Measurements from ENCODE around the gene IGLL5. TPM values are rescaled to one million over a fixed set of nuclear protein-coding genes. Genes with fewer than 3 reads are reported as not detected.

IGLL5 gene
- total RNA-seq, 1 experiment from 2014 or later, result not detected

DNA sequence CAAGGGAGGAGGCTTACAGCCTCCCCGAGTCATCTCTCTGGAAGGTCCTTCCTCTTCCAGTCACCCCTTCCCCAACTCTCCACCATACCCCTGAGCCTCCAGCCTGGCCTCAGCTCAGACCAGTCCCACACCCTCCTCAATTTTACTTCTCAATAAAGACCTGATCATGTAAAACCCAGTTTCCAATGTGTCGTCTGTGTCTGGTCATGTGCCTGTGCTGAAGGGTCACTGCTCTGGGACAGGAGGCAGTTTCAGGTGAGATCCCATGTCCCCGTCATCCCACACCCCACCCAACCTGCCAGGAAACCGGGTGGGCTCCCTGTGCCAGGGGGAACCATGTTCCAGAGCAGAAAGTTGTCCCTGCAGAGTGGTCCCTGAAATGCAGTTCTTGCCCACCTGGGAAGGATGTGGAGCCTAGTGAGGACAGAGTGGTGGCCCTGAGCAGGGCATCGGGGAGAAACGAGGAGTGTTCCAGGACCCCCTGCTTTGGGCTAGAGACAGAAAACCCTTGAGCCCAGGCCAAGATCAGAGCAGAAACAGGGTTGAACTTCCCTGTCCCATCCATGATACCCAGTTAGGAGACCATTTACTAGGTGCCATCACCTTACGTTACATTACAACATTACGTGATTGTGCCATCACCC, 19.4 kb downstream of the IGLL5 start:
- in situ Hi-C loops (cut with HindIII; ENCODE audit: low pct_unique_long_range_greater_than_20kb, low sequenced_read_pairs), result no loop called here
- no peak for DNase-seq (ENCODE audit: low read depth, low spot score)

DNA sequence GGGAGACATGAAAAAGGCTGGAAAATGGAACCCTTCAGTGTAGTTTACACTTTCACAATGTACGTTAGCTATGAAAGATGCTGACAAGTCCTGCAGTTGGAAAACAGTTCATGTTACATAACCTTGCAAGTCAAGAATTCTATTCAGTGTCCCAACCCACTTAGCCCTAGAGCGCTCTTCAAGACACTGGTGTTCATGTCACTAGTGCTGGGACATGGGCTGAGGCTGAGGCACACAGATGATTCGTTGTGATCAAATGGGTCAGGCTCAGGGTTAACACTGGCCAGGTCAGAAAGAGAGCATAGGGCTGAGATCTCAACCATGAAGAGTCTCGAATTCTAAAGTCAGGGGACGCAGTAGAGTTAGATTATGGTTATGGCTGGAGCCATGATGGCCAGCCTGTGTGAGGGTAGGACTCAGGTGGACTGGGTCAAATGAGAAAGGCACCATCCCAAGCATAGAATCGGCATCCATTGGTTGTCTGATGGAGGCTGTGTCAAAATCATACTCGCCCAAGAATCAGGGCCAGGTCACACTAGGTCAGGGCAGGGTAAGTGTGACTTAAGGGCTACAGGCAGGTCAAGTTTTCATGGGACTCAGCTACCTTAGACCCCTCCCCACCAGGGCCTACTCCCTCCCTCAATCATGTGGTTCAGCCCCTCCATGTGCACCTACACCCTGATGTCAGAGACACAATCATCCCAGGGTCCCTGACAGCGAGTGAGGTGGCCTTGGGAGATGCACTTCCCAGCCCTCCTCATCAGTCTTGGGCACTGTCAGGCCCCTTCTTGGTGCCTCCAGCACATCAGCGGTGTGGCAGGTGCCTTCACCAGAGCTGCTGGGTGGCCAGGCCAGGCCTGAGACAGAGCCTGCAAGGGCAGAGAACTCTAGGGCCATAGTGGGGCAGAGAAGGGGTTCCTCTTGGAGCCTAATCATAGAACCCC, 20.2 kb downstream of the IGLL5 start:
- in situ Hi-C loops (cut with HindIII; ENCODE audit: low pct_unique_long_range_greater_than_20kb, low sequenced_read_pairs), result no loop called here

DNA sequence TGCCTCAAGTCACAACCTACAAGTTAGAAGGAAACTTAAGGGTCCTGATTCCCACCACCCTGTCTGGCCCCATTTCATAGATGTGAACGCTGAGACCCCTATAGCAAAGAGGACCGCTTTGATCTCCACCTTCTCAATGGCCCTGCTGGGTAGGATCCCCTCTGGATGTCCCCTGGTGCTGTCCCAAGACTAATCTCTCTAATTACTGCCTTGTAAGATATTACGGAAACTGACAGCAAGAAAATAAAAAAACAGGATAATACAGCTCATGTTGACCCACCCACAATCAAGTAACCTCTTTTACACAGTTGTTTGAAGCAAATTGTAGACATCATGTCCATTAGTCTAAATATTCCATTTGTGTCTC, 20.9 kb downstream of the IGLL5 start:
- in situ Hi-C loops (cut with HindIII; ENCODE audit: low pct_unique_long_range_greater_than_20kb, low sequenced_read_pairs), result no loop called here
- no peak for DNase-seq (ENCODE audit: low read depth, low spot score)

More for the DNA sequence above, 20.2 kb downstream of the IGLL5 start:
- no peak for DNase-seq (ENCODE audit: low read depth, low spot score)

DNA sequence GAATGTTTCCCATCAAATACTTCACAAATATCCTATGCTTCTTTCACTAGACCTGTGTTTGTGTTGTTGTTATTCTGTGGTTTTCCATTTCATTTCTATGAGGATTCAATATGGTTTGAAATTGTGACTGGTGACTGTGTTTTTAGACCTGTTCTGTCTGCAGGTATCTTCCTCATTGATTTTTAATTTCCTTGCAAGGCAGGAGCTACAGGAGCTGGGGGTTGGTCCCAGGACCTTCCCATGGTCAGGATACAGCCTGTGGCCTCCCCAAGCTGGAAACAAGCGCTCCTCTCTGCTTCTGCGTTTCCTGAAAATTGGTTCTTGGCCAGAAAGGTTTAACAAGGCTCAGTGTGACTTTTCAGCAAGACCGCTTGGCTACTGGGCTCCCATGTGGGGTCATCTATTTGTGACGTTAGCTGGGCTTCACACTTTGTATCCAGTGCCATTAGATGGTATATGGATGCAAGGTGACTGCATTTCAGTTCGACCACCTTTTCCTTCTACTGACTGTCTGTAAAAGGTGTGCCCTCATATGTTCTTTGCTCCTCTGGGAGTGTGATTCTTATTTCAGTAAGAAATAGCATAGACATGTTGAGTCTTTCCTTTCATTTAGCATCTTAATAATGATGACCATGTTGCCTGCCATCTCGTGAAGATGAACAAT, 21.5 kb downstream of the IGLL5 start:
- DNase-seq (ENCODE audit: low read depth, low spot score), result no peak
- in situ Hi-C loops (cut with HindIII; ENCODE audit: low pct_unique_long_range_greater_than_20kb, low sequenced_read_pairs), result no loop called here

DNA sequence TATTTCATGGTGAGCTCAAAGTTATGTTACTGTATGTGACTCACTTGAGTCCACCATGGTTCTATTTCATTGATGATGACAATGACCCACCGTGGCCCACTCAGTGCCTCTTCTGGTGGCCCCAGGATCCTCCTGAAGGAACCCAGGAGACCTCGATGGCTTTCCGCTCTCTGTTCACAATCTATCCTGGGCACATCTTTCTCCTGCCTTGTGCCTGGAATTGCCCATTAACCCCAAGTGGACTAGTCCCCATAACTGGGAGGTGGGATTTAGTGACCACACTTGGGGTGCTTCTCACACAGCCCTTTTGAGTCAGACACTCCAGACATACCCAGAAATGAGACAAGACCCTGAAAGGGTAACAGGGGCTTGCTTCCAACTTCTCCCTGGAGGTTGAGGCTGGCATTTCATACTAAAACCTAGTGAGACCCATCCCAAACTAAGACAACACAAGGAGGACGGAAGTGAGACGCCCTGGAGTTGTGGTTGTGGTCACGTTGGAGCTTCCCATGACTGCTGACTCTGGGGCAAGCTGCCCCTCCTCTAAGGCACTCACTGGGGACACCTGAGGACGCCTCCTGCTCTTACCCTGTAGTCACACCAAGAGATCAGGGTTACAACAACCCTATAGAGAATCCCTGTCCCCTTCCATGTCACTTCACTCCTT, 22.1 kb downstream of the IGLL5 start:
- in situ Hi-C loops (cut with HindIII; ENCODE audit: low pct_unique_long_range_greater_than_20kb, low sequenced_read_pairs), result no loop called here
- no peak for DNase-seq (ENCODE audit: low read depth, low spot score)

DNA sequence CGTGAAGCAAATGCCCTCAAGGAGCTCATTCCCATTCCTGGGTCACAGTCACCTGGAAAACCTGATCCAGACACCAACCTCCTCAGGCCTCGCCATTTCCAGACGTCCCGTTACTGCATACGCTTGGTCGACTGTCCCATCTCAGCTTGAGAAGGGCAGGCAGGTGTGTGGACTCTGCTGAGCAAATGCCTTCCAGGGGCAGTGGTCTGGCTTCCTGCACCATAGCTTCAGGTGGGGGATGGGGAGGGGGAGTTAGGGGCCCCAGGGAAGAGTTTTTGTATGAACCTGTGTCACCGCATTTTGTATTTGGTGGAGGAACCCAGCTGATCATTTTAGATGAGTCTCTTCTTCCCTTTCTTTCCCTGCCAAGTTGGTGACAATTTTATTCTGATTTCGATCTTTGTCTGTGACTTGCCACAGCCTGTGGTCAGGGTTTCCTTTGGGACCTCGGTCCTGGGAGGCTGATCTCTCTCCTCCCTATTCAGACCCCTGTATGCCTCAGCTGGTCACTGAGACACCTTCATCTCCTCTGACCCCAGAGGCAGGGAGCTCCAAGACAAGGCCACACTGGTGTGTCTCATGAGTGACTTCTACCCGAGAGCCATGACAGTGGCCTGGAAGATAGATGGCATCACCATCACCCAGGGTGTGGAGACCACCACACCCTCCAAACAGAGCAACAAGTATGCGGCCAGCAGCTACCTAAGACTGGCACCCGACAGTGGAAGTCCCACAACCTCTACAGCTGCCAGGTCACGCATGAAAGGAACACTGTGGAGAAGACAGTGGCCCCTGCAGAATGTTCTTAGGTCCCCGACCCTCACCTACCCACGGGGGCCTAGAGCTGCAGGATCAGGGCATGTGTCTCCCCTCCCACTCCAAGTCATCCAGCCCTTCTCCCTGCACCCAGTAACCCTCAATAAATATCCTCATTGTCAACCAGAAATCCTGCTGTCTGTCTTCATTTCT, 22.9 kb downstream of the IGLL5 start:
- DNase-seq (ENCODE audit: low read depth, low spot score), result no peak
- in situ Hi-C loops (cut with HindIII; ENCODE audit: low pct_unique_long_range_greater_than_20kb, low sequenced_read_pairs), result no loop called here

DNA sequence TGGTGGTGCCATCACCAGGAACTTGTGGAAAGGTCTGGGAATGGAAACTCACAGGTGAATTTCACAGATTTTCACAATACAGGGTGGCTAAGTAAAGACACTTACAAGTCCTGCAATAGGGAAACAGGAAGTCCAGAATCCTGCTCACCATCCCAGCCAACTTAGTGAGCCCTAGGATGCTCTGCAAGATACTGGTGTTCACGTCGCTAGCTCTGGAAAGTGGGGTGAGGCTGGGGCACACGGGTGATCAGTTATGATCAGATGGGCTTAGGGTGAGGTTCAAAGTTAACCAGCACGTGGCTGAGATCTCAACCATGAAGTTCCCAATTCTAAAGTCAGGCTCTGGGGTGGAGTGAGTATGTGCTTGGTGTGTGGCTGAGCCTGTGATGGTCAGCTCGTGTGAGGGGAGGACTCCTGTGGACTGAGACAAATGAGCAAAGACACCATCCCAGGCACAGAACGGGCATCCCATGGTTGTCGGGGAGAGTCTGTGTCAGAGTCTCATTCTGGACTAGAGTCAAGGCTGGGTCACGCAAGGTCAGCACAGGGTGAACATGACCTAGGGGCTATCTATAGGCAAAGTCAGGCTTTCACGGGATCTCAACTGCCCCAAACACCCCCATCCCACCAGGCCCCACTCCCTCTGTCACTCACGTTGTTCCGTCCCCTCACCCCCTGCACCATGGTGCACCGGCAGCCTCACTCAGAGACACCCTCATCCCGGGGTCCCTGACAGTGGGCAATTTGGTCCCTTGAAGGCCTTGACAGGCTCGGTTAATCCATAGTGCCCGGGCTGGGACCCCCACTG, 23.9 kb downstream of the IGLL5 start:
- no peak for DNase-seq (ENCODE audit: low read depth, low spot score)
- in situ Hi-C loops (cut with HindIII; ENCODE audit: low pct_unique_long_range_greater_than_20kb, low sequenced_read_pairs), result no loop called here

DNA sequence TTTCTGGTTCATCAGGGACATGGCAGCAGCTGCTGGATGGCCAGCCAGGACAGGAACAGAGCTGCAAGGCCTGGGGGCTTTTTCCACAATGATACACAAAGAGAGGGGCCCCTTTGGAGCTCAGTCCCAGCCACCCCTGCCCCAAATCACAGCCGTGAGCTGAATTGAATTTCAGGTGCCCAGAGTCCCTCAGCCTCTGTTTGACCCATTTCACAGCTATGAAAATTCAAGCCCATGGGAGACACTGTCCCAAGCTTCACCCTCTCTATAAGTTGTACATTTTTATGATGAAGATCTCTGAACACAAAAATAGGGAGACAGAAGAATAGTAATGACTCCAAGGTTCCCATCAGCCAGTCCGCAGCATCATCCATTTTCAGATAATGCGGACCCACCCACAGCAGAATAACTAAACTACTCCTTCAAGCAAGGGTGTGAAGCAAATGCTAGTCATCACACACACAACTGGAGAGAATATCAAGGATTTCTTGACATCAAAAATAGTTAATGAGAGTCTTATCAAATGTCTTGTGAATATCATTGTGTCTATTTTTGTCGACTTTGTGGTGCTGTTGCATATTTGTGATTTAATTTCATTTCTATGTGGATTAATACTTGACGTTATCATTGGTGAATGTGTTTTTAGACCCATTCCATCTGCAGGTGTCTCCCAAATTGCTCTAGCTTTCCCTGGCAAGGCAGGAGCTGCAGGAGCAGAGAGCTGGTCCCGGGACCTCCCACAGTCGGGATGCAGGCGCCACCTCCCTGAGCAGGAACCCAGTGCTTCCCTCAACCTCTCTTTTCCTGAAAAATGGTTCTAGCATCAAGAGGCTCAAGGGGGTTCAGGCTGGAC, 24.7 kb downstream of the IGLL5 start:
- no peak for DNase-seq (ENCODE audit: low read depth, low spot score)
- in situ Hi-C loops (cut with HindIII; ENCODE audit: low pct_unique_long_range_greater_than_20kb, low sequenced_read_pairs), result no loop called here

DNA sequence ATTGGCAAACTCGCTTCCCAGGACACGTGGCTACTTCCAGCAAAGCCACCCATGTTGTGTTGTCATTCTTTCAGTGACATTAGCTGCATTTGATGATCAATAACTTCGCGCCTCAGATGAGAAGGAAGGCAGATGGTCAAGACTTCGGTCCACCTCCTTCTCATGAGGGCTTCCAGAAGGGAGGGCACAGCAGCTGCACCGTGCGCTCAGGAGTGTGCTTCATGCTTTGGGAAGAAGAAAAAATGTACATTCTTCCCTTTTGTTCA, 25.3 kb downstream of the IGLL5 start:
- no peak for DNase-seq (ENCODE audit: low read depth, low spot score)
- in situ Hi-C loops (cut with HindIII; ENCODE audit: low pct_unique_long_range_greater_than_20kb, low sequenced_read_pairs), result no loop called here

DNA sequence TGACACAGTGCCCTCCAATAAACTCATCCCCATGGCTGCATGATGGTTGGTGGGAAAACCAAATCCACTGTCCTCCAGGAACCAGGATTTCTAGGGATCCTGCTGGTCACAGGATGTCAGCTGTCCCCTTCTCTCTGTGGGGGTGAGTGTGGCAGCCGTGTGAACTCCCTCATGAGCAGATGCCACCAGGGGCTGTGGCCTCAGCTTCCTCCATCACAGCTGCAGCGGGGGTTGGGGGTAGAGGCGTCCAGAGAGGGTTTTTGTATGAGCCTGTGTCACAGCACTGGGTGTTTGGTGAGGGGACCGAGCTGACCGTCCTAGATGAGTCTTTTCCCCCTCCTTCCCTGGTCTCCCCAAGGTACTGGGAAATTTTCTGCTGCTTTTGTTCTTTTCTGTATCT, 26.4 kb downstream of the IGLL5 start:
- DNase-seq (ENCODE audit: low read depth, low spot score), result no peak
- in situ Hi-C loops (cut with HindIII; ENCODE audit: low pct_unique_long_range_greater_than_20kb, low sequenced_read_pairs), result no loop called here

DNA sequence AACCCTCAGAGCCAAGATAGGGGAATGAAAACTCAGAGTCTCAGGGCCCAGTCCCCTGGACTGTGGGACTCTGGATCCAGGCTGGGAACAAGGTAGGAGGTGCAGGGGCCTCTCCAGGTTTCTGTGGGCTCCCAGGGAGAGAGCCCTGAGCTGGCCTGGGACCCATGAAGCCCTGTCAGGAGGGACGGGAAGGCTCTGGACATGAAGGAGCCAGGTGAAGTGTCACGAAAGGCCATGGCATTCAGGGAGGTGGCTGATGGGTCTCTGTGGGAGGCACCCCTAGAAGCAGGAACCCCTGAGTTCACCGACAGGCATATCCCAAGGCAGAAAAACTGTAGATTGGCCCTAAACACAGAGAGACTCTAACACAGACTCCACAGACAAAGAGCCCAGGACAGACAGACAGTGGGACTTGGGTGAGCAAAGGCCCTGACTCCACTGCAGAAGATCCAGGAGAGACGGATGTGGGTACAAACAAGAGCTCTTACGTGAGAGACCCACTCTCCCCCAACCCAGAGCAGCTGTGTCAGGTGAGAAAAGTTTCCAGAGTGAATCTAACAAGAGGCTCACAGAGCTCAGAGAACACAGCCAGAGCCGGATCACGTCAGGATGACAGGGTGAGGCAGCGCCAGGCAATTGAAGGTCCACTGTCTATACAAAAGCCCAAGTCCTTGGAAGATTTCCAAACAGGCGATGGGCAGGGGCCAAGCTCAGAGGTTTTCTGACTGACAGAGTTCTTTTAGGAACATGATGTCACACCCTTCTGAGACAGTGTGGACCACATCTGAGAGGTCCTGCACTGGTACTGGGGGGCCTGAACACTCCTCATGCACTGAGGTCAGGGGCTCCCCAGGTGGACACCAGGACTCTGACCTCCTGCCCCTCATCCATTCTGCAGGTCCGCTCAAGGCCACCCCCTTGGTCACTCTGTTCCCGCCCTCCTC, 27.4 kb downstream of the IGLL5 start:
- no peak for DNase-seq (ENCODE audit: low read depth, low spot score)
- in situ Hi-C loops (cut with HindIII; ENCODE audit: low pct_unique_long_range_greater_than_20kb, low sequenced_read_pairs), result no loop called here

DNA sequence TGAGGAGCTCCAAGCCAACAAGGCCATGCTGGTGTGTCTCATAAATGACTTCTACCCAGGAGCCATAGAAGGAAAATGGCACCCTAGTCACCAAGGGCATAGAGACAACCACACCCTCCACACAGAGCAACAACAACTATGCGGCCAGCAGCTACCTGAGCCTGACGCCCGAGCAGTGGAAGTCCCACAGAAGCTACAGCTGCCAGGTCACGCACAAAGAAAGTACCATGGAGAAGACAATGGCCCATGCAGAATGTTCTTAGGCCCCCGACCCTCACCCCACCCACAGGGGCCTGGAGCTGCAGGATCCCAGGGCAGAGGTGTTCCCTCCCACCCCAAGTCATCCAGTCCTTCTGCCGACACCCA, 28.0 kb downstream of the IGLL5 start:
- in situ Hi-C loops (cut with HindIII; ENCODE audit: low pct_unique_long_range_greater_than_20kb, low sequenced_read_pairs), result no loop called here
- DNase-seq (ENCODE audit: low read depth, low spot score), result no peak

DNA sequence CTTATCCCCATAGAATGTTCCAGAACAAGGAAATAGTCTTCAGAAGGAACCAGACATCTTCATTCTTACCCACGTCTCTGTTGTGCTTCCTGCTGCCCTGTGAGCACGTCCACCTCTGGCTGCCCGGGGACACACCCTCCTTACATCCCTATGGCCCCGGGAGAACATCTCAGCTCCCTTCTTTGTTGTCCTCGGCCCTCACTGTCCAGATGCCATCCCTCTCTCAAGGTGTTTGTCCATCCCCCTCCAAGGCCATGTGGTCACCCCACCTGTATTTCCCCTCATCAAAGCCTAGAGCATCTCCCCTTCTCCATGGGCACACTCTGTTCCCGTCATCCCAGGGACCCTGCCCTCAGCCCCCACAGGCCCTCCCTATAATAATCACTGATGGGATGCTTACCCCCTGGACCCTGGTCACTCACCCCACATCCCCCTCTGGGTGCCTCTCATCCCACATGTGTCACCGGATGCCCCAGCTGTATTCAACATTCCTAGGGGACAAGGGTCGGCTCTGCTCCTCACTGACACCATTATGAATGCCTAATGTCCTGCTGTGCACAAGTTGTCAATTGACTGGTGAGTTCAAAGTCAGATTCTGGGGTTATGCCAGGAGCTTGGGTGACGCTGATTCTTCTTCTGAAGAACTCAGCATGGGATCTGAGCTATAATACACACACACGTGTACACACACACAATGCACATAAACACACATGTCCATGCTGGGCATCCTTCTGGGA, 28.8 kb downstream of the IGLL5 start:
- in situ Hi-C loops (cut with HindIII; ENCODE audit: low pct_unique_long_range_greater_than_20kb, low sequenced_read_pairs), result no loop called here
- DNase-seq (ENCODE audit: low read depth, low spot score), result no peak

DNA sequence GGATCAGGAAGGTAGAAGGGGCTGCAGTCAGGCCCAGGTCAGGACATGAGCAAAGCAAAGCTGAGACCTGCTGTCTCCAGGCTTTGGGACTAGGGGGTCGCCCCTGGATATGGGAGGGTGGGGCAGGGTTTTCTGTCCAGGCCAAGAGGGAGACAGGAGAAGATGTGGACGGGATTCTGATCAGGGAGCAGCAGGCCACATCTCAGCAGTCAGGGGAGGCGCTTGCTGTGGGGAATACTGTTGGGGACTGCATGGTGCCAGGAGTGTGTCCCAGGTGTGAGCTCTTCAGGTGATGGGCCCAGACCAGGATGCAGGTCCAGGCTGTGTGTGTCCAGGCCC, 29.3 kb downstream of the IGLL5 start:
- in situ Hi-C loops (cut with HindIII; ENCODE audit: low pct_unique_long_range_greater_than_20kb, low sequenced_read_pairs), result no loop called here
- DNase-seq (ENCODE audit: low read depth, low spot score), result no peak

Data from SK-MEL-5 (cell line).